Uterus (tissue), 2 donors: ENCODE data around the gene SOX10.

Experiments used
- POLR2A ChIP-seq, 2 donors: fragments of 450-650 bp; IDR thresholded peaks; one replicate each; pipeline ENCODE4 v1.6.1; 2016; ENCODE audit warnings: antibody characterized with exemption in 2 of 2, mild to moderate bottlenecking in 1 of 2, moderate library complexity in 1 of 2
- TF ChIP-seq, protein P1 (sequence below), 4 experiments: fragments of 200-600 bp in 2 of 4; fragments of 450-650 bp in 2 of 4; sonication (generic) in 2 of 4; IDR thresholded peaks; one replicate each; pipeline ENCODE4 v1.5.1; 2016 to 2019; ENCODE audit warnings: antibody characterized with exemption in 4 of 4, mild to moderate bottlenecking in 2 of 4, moderate library complexity in 1 of 4

DNA sequence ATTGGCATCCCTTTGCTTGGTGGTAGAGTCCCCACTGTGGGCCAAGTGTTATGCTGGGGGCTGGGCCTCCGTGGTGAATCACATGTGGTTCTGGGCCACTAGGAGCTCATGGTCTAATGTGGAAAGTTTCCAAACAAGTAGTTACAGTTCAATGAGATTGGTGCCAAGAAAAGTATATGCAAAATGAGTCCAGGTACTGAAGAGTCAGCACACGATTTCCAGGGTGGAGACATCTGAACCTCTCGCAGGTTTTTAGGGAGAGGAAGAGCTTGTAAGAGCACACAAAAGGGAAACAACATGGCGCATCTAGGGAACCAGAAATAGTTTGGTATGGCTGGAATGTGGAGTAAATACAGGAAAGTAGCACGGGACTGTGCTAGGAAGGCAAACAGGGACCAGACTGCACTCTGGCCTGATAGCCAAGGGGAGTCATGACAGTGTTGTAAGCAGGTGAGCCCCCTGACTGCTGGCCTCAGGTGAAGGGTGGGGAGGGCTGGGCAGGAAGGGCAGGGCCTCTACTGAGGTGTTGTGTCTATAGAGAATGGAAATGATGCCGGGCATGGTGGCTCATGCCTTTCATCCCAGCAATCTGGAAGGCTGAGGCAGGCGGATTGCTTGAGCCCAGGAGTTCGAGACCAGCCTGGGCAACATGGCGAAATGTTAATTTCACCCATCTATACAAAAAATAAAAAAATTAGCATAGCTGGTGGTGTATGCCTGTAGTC, 18.3 kb downstream of the SOX10 start:
- TF ChIP-seq, protein P1, sequence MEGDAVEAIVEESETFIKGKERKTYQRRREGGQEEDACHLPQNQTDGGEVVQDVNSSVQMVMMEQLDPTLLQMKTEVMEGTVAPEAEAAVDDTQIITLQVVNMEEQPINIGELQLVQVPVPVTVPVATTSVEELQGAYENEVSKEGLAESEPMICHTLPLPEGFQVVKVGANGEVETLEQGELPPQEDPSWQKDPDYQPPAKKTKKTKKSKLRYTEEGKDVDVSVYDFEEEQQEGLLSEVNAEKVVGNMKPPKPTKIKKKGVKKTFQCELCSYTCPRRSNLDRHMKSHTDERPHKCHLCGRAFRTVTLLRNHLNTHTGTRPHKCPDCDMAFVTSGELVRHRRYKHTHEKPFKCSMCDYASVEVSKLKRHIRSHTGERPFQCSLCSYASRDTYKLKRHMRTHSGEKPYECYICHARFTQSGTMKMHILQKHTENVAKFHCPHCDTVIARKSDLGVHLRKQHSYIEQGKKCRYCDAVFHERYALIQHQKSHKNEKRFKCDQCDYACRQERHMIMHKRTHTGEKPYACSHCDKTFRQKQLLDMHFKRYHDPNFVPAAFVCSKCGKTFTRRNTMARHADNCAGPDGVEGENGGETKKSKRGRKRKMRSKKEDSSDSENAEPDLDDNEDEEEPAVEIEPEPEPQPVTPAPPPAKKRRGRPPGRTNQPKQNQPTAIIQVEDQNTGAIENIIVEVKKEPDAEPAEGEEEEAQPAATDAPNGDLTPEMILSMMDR (IDR thresholded peaks at IDR 0.05) = no peak
- TF ChIP-seq POLR2A (IDR thresholded peaks at IDR 0.05) = no peak
